HK-2 (cell line): Measurements from ENCODE around the gene EIPR1.

Experiments used
- DNase-seq: peaks from one replicate; pipeline ENCODE4 v3.0.0-alpha.2; 2018; ENCODE audit not compliant: unreplicated experiment

EIPR1 gene

GRCh38 chr2:3246928-3247714, 130.5 kb downstream of the EIPR1 start:
- DNase-seq, result no peak

- no peak for DNase-seq
Measured at GRCh38 chr2:3246406-3246805, 131.2 kb downstream of the EIPR1 start.

- no peak for DNase-seq
Measured at GRCh38 chr2:3244486-3244885, 133.1 kb downstream of the EIPR1 start.

- DNase-seq, result no peak
Measured at GRCh38 chr2:3243804-3244203, 133.8 kb downstream of the EIPR1 start.

GRCh38 chr2:3242747-3243369, 134.8 kb downstream of the EIPR1 start:
- DNase-seq, result no peak

GRCh38 chr2:3241971-3242746, 135.5 kb downstream of the EIPR1 start:
- no peak for DNase-seq

GRCh38 chr2:3238951-3239841, 138.4 kb downstream of the EIPR1 start:
- DNase-seq, result no peak

GRCh38 chr2:3236300-3237045, 141.1 kb downstream of the EIPR1 start:
- no peak for DNase-seq

GRCh38 chr2:3233877-3234276, 143.7 kb downstream of the EIPR1 start:
- DNase-seq, result no peak

- no peak for DNase-seq
Measured at GRCh38 chr2:3229221-3229620, 148.4 kb downstream of the EIPR1 start.

GRCh38 chr2:3224681-3225080, 152.9 kb downstream of the EIPR1 start:
- no peak for DNase-seq

- peak; percentile 45 for DNase-seq
Measured at GRCh38 chr2:3223080-3223923, 154.3 kb downstream of the EIPR1 start.

- no peak for DNase-seq
Measured at GRCh38 chr2:3222636-3223035, 155.0 kb downstream of the EIPR1 start.

GRCh38 chr2:3219536-3219935, 158.1 kb downstream of the EIPR1 start:
- DNase-seq, result no peak

GRCh38 chr2:3217646-3218045, 160.0 kb downstream of the EIPR1 start:
- DNase-seq, result no peak

- DNase-seq, result no peak
Measured at GRCh38 chr2:3216841-3217495, 160.7 kb downstream of the EIPR1 start.

- DNase-seq, result no peak
Measured at GRCh38 chr2:3214806-3215404, 162.7 kb downstream of the EIPR1 start.

- DNase-seq, result no peak
Measured at GRCh38 chr2:3214065-3214464, 163.6 kb downstream of the EIPR1 start.

GRCh38 chr2:3212984-3213383, 164.6 kb downstream of the EIPR1 start:
- DNase-seq, result no peak
